Subcutaneous adipose tissue (tissue), 4 donors: Measurements from ENCODE around the gene MIPOL1. TPM values are rescaled to one million over a fixed set of nuclear protein-coding genes. Genes with fewer than 3 reads are reported as not detected.

Experiments
- total RNA-seq, 4 donors: library from RNA; depleted of rRNA; stranded (reverse); fragments of >200 nt; gene quantifications; one replicate each; pipeline ENCODE4 v1.1.0, GENCODE V29; 2016
- TF ChIP-seq, protein P1 (sequence below): fragments of 450-650 bp; IDR thresholded peaks from one replicate; pipeline ENCODE4 v1.5.1; 2016; ENCODE audit warnings: low read depth, mild to moderate bottlenecking, control low read depth, antibody characterized with exemption, moderate library complexity

MIPOL1 gene
- total RNA-seq, 4 donors from 2014 or later: 7.6 to 20.9 (median 11.1) TPM

DNA sequence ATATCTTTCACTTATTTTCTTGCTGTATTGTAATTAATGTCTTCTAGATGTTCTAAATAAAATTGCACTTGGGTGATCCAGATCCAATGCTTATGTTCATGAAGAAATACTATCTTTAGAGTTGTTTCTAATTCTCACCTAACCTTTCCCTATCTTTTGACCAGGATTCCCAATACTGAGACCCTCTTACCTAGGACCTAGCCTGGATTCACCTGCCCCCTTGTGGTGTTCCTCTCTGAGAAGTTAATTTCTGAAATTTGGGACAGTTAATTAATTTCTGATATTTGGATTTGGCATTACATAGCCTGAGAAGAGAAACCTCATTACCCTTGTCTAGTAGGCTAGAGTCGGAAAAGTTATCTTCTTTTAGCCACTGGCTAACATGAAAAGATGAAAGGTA, 367.8 kb downstream of the MIPOL1 start:
- TF ChIP-seq, protein P1, sequence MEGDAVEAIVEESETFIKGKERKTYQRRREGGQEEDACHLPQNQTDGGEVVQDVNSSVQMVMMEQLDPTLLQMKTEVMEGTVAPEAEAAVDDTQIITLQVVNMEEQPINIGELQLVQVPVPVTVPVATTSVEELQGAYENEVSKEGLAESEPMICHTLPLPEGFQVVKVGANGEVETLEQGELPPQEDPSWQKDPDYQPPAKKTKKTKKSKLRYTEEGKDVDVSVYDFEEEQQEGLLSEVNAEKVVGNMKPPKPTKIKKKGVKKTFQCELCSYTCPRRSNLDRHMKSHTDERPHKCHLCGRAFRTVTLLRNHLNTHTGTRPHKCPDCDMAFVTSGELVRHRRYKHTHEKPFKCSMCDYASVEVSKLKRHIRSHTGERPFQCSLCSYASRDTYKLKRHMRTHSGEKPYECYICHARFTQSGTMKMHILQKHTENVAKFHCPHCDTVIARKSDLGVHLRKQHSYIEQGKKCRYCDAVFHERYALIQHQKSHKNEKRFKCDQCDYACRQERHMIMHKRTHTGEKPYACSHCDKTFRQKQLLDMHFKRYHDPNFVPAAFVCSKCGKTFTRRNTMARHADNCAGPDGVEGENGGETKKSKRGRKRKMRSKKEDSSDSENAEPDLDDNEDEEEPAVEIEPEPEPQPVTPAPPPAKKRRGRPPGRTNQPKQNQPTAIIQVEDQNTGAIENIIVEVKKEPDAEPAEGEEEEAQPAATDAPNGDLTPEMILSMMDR: no peak

DNA sequence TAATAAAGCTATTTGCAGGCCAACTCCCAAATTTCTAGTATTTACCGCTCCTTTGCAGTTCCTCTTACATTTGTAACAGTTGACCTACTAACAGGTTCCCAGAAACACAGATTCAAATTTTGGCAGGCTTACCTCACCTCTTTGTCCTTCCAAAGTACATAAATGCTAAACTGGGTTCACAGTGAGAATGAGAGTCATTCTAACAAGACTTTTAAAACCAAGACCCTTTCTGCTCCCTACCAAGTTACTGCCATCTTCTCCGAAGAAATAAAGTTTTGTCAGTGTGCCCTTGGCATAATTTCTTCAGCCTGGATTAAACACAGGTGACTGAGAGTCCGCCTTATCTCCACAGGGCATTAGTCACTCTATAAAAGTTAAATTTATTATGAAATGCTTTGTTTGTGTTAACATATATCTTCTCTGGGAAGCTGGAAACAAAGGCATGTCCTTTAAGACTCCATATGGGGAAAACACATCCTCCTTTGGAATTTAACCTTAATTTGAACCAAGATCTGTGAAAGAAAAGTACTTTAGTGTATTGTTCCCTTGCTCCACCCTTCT, 369.2 kb downstream of the MIPOL1 start:
- TF ChIP-seq, protein P1: no peak

DNA sequence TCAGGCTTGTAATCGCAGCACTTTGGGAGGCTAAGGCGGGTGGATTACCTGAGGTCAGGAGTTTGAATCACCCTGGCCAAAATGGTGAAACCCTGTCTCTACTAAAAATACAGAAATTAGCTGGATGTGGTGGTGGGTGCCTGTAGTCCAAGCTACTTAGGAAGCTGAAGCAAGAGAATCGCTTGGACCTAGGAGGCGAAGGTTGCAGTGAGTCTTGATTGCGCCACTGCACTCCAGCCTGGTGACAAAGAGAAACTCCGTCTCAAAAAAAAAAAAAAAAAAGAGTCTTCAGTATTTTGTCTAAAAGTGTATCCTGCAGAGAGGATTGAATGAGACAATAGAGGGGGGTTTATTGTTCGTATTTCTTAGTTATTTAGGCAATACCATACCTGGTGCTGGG, 372.0 kb downstream of the MIPOL1 start:
- TF ChIP-seq, protein P1: no peak

DNA sequence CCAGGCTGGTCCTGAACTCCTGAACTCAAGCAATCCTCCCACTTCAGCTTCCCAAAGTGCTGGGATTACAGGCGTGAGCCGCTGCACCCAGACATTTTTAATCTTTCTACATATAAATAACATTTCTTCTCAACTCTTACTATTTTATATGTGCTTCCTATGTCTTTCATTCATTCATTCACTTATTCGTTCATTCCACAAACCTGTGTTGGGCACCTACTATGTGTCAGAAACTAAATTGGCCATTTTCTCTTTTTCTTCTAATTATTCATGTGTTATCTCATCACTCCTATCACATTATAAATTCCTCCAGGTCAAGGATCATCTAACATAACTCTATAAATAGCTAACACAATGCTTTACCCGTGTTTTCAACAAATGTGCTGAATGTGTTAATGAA, 373.7 kb downstream of the MIPOL1 start:
- TF ChIP-seq, protein P1: no peak

DNA sequence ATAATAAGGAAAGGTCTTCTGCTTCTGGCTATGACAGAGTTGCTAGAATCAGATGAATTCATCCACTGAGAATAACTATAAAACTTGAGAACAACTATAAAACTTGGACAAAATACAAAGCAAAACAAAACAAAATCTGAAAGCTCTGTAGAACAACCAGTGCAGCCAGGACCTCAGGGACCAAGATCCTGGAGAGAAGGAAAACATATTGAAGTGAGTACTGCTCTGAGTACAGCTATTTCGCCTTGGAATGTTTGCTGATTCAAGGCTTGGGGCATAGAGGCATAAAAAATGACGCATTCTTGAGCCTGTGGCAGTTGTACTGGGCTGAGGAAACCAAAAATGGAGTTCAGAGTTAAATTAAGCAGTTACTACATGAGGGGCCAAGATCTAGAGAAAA, 375.6 kb downstream of the MIPOL1 start:
- TF ChIP-seq, protein P1: no peak

DNA sequence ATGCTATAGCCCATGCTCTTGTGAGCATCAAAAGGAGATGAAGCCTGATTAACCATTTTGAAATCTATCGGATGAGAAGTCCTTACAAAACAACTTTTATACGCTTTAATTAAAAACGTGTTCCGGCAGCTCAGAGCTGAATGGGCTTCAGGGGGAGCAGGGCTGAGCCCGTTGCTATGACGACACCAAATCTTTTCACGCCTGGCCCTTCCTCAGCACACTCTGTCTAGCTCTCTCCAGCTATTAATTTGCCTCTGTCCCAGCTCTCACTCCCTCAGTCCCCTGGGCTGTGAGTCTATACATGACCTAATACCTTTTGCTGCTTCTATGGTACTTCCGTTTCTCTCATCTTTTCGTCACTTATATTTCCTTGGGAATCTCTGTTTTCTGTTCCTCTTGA, 381.5 kb downstream of the MIPOL1 start:
- TF ChIP-seq, protein P1: no peak

DNA sequence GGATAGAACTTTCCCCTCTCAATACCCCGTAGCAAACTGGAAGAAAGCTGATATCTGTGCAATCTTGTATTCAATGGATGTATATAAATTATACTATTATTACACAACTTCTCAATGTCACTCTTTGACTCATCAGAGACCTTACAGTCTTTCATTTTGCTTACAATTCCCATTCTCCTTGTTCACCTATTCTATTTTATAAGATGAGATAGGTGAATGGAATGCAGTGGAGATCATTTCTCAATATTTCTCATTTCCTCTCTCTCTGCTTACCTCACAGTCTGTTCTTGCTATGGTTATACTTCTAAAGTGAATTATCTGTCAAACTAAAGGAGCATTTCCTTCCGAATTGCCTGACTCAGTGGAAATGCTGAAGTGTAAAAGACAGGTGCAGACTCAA, 382.4 kb downstream of the MIPOL1 start:
- TF ChIP-seq, protein P1: no peak
